Activated T-helper 1 cell treated with anti-CD3 and anti-CD28 coated beads, Interleukin-12 subunit alpha, Interleukin-12 subunit beta, Interleukin-2, Interleukin-4 antibody, amounts not matched to agents 30 ng/mL and 10 ng/mL and 1 ng/mL, durations not matched to agents 14 hours and 24 hours and 36 hours (primary cell): ENCODE measurements around the gene MACF1. TPM values are rescaled to one million over a fixed set of nuclear protein-coding genes. Genes with fewer than 3 reads are reported as not detected.
A peak's percentile ranks its signal among the peaks of the same experiment; 100 is the strongest.

Experiments
- DNase-seq: peaks from one replicate; pipeline ENCODE4 v3.0.0; 2021; ENCODE audit warnings: low spot score
- H3K27ac Mint-ChIP-seq: one replicate; pipeline ENCODE4 v1.8.0; 2021; ENCODE audit warnings: mild to moderate bottlenecking, mixed read lengths
- H3K27me3 Mint-ChIP-seq: one replicate; pipeline ENCODE4 v1.8.0; 2022; ENCODE audit warnings: mild to moderate bottlenecking, moderate library complexity, mixed read lengths; ENCODE audit not compliant: insufficient read depth
- H3K36me3 Mint-ChIP-seq: one replicate; pipeline ENCODE4 v1.8.0; 2021; ENCODE audit warnings: low read depth, mixed read lengths
- H3K4me1 Mint-ChIP-seq: one replicate; pipeline ENCODE4 v1.8.0; 2021; ENCODE audit warnings: low read depth, mixed read lengths
- H3K4me3 Mint-ChIP-seq: one replicate; pipeline ENCODE4 v1.8.0; 2021; ENCODE audit warnings: mild to moderate bottlenecking, moderate library complexity, mixed read lengths
- H3K9me3 Mint-ChIP-seq: one replicate; pipeline ENCODE4 v1.8.0; 2021; ENCODE audit warnings: mixed read lengths
- intact Hi-C: fragments of 100-400 bp; cut with micrococcal nuclease; formaldehyde crosslinking; loops from one replicate; pipeline ENCODE4 v1.15.1; 2024
- total RNA-seq: library from RNA; stranded (reverse); gene quantifications from 2 replicates; pipeline ENCODE4 v1.2.3, GENCODE V29; 2022

The MACF1 gene
- total RNA-seq, 1 donor from 2014 or later: 226 TPM

DNA sequence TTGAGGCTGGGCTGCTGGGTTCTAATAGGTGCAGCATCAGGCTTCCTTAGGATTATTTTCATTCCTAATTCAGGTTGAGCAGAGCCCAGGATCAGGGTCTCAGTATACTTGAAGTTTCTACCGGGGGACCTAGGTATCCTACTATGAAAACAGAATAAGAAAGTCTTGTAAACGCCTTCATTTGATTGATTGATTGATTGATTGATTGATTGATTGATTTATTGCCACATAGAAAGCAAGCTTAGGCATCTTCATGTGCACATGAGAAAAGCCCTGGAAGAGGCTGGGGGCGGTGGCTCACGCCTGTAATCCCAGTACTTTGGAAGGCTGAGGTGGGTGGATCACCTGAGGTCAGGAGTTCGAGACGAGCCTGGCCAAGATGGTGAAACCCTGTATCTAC lies 189.6 kb downstream of the MACF1 start:
- H3K4me3 Mint-ChIP-seq: no peak overlapping the region

DNA sequence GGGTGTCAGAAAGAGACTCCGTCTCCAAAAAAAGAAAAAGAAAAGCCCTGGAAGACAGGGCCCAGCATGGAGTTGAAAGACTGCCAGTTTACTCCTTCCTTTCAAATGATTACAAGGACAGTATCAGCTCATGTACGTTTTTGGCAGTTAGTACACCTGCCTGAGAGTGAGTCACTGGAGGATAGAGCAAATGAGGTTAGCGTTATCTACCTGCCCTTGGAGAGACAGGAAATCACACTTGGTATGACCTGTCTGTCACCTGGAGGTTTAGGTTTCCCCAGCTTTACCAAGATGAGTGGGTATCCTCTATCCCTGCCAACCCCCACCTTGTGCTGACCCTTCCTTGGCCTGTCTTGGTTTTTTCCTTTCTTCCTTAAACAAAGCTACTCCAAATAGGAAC lies 190.1 kb downstream of the MACF1 start:
- DNase-seq: no peak
- Mint-ChIP-seq H3K36me3 (peaks cover 33% of the 10 kb centered on the region), H3K4me1 (peaks cover 76% of the 10 kb centered on the region), H3K27ac (no peak overlapping the region), H3K9me3 (no peaks in the 10 kb centered on the region), H3K4me3 (no peak overlapping the region), H3K27me3 (no peaks in the 10 kb centered on the region)
- intact Hi-C loops: no loop called here

More for the DNA sequence above, 189.6 kb downstream of the MACF1 start:
- no peak for DNase-seq
- no peaks in the 10 kb centered on the region for H3K9me3 Mint-ChIP-seq
- intact Hi-C loops: no loop called here
- H3K4me1 Mint-ChIP-seq: peaks cover 72% of the 10 kb centered on the region
- peaks cover 31% of the 10 kb centered on the region for H3K36me3 Mint-ChIP-seq
- H3K27me3 Mint-ChIP-seq: no peaks in the 10 kb centered on the region
- peak overlapping the region; percentile 63 for H3K27ac Mint-ChIP-seq

DNA sequence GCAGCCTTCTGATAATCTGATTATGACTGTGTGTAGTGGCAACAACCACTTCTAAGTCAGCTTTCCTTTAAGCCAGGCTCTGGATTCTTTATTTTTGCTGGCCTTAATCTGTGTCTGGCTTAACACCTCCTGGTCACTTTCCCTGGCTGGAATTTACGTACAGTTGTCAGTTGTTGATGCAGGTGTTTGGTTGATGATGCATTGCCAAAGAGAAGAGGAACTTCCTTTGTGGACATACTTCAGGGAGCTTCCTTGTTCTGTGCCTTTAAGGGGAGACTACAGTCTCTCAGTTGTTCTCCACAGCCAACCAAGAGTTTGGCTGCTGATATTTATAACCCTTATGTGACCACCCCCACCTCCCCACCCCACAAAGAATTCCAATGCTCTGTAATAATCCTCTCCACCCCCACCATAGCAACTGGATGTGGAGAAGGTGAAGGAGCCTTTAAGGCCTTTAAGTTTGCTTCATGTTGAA lies 190.9 kb downstream of the MACF1 start:
- Mint-ChIP-seq H3K4me1 (peaks cover 81% of the 10 kb centered on the region), H3K27me3 (no peaks in the 10 kb centered on the region), H3K36me3 (peaks cover 29% of the 10 kb centered on the region), H3K4me3 (no peak overlapping the region), H3K9me3 (no peaks in the 10 kb centered on the region), H3K27ac (no peak overlapping the region)
- intact Hi-C loops: no loop called here
- DNase-seq: no peak

DNA sequence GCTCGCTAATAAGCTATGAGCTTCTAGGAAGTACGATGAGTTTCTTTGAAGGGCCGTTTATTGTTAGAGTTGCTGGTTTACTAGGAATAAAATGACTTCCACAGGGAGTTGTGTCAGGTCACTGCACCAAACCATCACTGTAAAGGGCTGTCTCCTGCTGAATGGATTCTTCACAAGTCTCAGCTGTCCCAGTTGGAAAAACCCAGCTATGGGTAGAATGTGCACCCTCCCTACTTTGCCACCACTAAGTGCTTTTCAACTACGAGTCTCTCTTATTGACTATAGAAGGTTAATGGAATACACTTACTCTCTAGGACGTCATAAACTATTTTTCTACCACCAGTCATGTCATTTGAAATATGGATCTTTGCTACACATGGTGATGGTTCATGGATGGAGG lies 192.2 kb downstream of the MACF1 start:
- Mint-ChIP-seq H3K4me3 (no peak overlapping the region), H3K27ac (no peak overlapping the region), H3K4me1 (peaks cover 73% of the 10 kb centered on the region), H3K9me3 (no peaks in the 10 kb centered on the region), H3K27me3 (no peaks in the 10 kb centered on the region), H3K36me3 (peaks cover 22% of the 10 kb centered on the region)
- no peak for DNase-seq
- intact Hi-C loops: no loop called here

DNA sequence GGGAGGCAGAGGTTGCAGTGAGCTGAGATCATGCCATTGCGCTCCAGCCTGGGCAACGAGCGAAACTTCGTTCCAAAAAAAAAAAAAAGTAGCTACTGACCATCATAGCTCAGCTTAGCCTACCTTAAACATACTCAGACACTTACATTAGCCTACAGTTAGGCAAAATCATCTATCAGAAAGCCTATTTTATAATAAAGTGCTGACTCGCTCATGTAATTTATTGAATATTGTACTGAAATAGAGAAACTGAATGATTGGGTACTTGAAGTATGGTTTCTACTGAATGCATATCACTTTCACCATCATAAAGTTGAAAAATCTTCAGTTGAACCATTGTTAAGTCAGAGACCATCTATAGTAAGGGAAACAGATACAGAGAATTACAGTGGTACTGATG lies 193.0 kb downstream of the MACF1 start:
- intact Hi-C loops: no loop called here
- Mint-ChIP-seq H3K9me3 (no peaks in the 10 kb centered on the region), H3K36me3 (peaks cover 23% of the 10 kb centered on the region), H3K27ac (no peak overlapping the region), H3K4me3 (no peak overlapping the region), H3K27me3 (no peaks in the 10 kb centered on the region), H3K4me1 (peaks cover 68% of the 10 kb centered on the region)
- no peak for DNase-seq

DNA sequence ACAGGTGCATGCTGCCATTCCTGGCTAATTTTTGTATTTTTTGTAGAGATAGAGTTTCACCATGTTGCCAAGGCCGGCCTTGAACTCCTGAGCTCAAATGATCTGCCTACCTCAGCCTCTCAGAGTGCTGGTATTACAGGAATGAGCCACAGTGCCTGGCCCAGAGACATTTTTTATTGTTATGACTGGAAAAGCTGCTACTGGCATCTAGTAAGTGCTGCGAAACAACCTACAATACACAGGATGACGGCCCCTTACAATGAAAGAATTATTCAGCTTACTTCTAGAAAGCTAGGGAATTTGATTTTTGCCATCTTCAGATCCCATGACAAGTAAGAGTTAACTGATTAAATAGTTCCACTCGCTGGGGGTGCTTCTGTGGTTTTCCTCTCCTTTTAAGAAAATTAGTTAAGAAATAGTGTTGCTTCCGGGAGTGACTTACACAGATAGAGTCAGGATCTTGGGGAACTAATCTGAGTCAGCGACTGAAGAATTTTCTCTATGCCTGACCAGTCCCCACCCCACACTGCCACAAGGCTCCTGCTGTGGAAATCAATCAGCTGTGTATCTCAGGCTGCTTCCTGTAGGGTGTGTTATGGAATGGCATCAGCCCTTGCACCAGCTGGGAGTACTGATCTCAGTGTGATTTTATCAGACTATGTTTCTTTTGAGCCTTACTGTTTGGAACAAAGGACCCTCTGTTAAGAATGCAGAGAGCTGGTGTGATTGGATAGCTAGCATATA lies 194.0 kb downstream of the MACF1 start:
- Mint-ChIP-seq H3K36me3 (peaks cover 22% of the 10 kb centered on the region), H3K9me3 (no peaks in the 10 kb centered on the region), H3K27me3 (no peaks in the 10 kb centered on the region), H3K27ac (peak overlapping the region; percentile 75), H3K4me3 (no peak overlapping the region), H3K4me1 (peaks cover 63% of the 10 kb centered on the region)
- no peak for DNase-seq
- intact Hi-C loops: loop anchor here (1.0 kb wide), 1 partner anchor 10 kb away; no protein-coding TSS in a partner anchor

DNA sequence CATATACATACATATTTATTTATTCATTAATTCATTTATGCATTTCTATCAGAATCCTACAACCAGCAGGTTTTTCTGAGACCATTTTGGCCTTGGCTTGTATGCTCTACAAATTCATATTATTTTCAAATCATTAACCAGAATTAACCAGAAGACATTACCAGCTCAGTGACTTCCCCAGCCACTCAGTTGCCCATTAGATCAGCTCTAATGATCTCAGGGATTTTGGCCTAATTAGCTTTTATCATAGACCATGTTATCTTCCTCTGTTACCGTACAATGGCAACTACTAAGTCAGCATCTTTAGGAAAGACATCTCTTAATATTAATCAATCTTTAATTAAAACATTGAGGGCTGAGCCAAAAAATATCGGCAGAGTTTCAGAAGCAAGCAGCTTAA lies 196.6 kb downstream of the MACF1 start:
- no peak overlapping the region for H3K4me3 Mint-ChIP-seq
- H3K9me3 Mint-ChIP-seq: no peaks in the 10 kb centered on the region
- H3K36me3 Mint-ChIP-seq: peaks cover 20% of the 10 kb centered on the region
- peaks cover 51% of the 10 kb centered on the region for H3K4me1 Mint-ChIP-seq
- H3K27me3 Mint-ChIP-seq: no peaks in the 10 kb centered on the region
- no peak for DNase-seq
- intact Hi-C loops: loop anchor here (10.0 kb wide), 1 partner anchor 324 kb away; no protein-coding TSS in a partner anchor
- no peak overlapping the region for H3K27ac Mint-ChIP-seq

DNA sequence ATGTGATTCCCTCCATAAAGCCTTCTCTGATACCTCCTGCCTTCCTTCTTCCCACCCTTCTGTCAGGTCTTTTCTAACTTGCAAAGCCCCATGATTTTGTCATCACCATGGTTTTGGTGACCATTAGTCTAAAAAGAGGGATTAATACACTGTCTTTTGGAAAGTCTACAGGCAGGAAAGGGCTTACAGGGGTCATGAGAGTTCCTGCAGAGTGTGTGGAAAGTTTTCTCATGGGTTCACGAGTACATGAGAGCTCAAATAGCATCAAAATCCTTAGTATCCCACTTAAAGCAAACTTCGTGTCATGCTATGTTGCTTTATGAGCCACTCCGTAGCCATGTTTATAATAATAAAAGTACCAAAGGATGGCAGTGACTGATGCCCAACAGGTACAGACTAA lies 200.4 kb downstream of the MACF1 start:
- H3K27ac Mint-ChIP-seq: no peak overlapping the region
- H3K36me3 Mint-ChIP-seq: peaks cover 13% of the 10 kb centered on the region
- no peaks in the 10 kb centered on the region for H3K9me3 Mint-ChIP-seq
- no peaks in the 10 kb centered on the region for H3K27me3 Mint-ChIP-seq
- no peak overlapping the region for H3K4me3 Mint-ChIP-seq
- intact Hi-C loops: loop anchor here (5.0 to 10.0 kb wide), 2 partner anchors 213 to 320 kb away; no protein-coding TSS in a partner anchor
- peaks cover 45% of the 10 kb centered on the region for H3K4me1 Mint-ChIP-seq
- no peak for DNase-seq

DNA sequence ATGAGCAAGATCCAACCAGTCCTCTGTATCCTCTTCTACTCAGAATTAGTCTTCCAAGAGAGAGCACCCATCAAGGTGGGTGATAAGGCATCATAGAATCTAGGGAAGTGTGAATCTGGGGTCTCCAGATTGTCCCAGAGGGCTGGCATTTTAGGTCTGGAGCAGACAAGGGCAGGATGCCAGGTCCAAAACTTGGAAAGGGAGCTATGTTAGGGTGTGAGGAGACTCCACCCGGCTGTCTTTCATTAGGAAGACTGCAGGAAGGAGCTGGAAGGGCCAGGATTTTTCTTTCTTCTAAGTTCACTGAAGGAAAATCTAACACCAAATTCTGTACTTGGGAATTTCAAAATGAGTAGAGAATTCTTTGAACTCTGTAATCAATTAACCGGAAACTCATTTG lies 200.9 kb downstream of the MACF1 start:
- Mint-ChIP-seq H3K4me1 (peaks cover 47% of the 10 kb centered on the region), H3K9me3 (no peaks in the 10 kb centered on the region), H3K27ac (peak overlapping the region; percentile 55), H3K36me3 (peaks cover 16% of the 10 kb centered on the region), H3K4me3 (no peak overlapping the region), H3K27me3 (no peaks in the 10 kb centered on the region)
- DNase-seq: no peak
- intact Hi-C loops: loop anchor here (5.0 to 10.0 kb wide), 2 partner anchors 213 to 319 kb away; no protein-coding TSS in a partner anchor

DNA sequence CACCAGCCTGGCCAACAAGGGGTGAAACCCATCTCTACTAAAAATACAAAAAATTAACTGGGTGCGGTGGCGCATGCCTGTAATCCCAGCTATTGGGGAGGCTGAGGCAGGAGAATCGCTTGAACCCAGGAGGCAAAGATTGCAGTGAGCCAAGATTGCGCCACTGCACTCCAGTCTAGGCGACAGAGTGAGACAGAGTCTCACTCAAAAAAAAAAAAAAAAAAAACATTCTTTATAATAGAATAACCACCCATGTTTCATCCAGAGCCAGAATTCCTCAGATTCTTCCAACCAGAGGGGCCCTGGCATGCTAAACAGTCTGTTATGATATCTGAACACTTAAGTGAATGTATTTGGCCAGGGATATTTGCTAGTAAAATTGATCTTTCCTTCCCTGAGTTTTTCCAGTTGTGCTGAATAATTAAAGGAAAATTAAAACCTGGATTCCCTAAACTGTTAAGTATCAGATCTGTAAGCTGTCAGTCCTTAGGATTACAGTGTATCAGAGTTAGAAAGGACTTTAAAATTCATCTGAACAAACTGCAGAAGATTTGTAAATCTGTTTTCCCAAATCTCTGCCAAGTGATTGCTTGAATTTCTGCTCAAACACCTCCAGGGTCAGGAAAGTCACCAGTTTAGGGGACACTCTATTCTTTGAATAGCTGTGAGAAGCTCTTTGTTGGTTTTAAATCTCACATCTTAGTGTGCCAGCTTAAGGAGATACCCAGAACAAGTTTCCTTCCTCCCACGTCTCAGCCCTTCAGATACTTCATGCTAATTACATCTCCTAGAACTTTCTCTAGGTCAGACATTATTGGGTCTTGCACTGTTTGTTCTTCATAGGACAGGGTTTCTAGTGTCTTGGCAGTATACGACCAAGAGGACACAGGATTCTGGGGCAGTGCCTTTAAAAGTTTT lies 202.3 kb downstream of the MACF1 start:
- H3K9me3 Mint-ChIP-seq: no peaks in the 10 kb centered on the region
- no peaks in the 10 kb centered on the region for H3K27me3 Mint-ChIP-seq
- peaks cover 25% of the 10 kb centered on the region for H3K36me3 Mint-ChIP-seq
- intact Hi-C loops: loop anchor here (5.0 to 10.0 kb wide), 2 partner anchors 214 to 318 kb away; no protein-coding TSS in a partner anchor
- H3K27ac Mint-ChIP-seq: no peak overlapping the region
- no peak for DNase-seq
- peak overlapping the region; percentile 88 for H3K4me3 Mint-ChIP-seq
- peaks cover 57% of the 10 kb centered on the region for H3K4me1 Mint-ChIP-seq

DNA sequence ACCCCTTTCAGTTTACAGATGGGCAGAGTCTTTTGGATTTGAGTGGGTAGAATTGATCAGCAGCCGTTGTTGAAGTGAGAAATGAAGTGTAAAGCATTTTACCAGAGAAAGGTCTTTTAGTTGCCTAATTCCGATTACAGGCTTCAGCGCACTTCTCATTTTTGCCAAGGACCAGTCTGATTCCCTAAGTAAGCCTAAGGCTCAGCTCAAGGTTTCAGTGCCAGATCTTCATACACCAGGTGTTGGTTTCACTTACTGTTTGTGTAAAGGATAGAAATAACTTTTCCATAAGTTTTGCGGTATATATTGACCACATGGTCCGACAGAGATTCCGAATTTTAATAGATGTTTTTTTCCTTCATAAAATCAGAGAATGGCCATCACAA lies 203.0 kb downstream of the MACF1 start:
- Mint-ChIP-seq H3K36me3 (peaks cover 22% of the 10 kb centered on the region), H3K4me1 (peaks cover 61% of the 10 kb centered on the region), H3K27ac (no peak overlapping the region), H3K4me3 (peak overlapping the region; percentile 88), H3K9me3 (no peaks in the 10 kb centered on the region), H3K27me3 (no peaks in the 10 kb centered on the region)
- DNase-seq: no peak
- intact Hi-C loops: loop anchor here (5.0 to 10.0 kb wide), 2 partner anchors 215 to 317 kb away; no protein-coding TSS in a partner anchor

DNA sequence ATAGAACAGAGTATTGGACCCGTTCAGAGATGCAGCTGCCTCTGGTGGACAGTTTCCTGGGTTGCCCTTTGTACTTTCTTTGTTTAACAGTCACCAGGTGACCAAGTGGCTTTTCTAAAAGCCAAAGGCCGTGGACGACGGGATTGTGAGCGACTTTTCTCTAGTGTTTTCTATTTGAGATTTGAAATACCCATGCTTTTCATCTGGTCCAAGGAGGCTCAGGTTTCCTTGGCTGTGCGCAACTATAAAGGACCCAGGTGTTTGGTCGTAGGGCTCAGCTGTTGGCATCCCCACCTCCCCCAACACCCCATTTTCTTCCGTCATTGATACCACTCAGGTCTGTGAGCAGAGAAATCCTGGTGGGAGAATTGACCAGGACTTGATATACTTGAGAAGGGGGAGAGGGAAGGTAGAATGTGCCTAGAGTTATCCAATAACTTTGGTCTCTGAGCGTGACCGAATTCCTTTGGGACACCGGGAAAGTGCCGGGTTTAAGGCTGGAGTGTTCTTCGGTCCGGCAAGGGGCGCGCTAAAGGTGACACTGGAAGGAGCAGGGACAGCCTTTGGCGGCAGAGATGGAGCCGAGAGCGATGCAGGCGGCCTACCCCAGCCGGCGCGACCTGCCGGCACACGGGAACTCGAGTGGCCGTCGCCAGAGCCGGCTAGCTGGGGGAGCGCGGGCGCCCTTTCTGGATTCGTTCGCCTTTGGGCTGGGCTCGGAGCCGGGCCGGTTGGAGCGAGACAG lies 203.6 kb downstream of the MACF1 start:
- H3K4me1 Mint-ChIP-seq: peaks cover 58% of the 10 kb centered on the region
- no peak overlapping the region for H3K27ac Mint-ChIP-seq
- H3K4me3 Mint-ChIP-seq: peak overlapping the region; percentile 88
- peaks cover 18% of the 10 kb centered on the region for H3K36me3 Mint-ChIP-seq
- intact Hi-C loops: loop anchor here (1.0 to 10.0 kb wide), 5 partner anchors 10 to 317 kb away; partner anchors contain the start of gene BMP8A
- no peak for DNase-seq
- H3K9me3 Mint-ChIP-seq: no peaks in the 10 kb centered on the region
- H3K27me3 Mint-ChIP-seq: no peaks in the 10 kb centered on the region
